Activated CD4-positive, alpha-beta T cell treated with anti-CD3 and anti-CD28 coated beads, Interleukin-2, amount 10 ng/mL, durations not matched to agents 7 days and 5 days (primary cell): ENCODE measurements around the gene KCNJ10. TPM values are rescaled to one million over a fixed set of nuclear protein-coding genes. Genes with fewer than 3 reads are reported as not detected.
"Not testable (repeated sequence)": the region's sequence is repeated elsewhere in the genome, so short reads cannot be mapped to it uniquely, and the experiment has no call there.

ENCODE experiments used
- CTCF ChIA-PET: fragments of 350-600 bp; sonication (Branson Sonifier 250); formaldehyde crosslinking; loops from one replicate; lab custom pipeline; 2021; ENCODE audit warnings: antibody characterized with exemption; lab: Charles Lee
- POLR2A ChIA-PET: fragments of 350-600 bp; sonication (Branson Sonifier 250); formaldehyde crosslinking; loops from one replicate; lab custom pipeline; 2021; ENCODE audit warnings: antibody characterized with exemption; lab: Charles Lee
- DNase-seq: peaks from one replicate; pipeline ENCODE4 v3.0.0-alpha.2; 2020
- H3K27ac Mint-ChIP-seq: one replicate; pipeline ENCODE4 v1.8.0; 2021; ENCODE audit warnings: mild to moderate bottlenecking, moderate library complexity, mixed read lengths
- H3K27me3 Mint-ChIP-seq: one replicate; pipeline ENCODE4 v1.8.0; 2021; ENCODE audit warnings: mixed read lengths
- H3K36me3 Mint-ChIP-seq: one replicate; pipeline ENCODE4 v1.8.0; 2021; ENCODE audit warnings: low read depth, mixed read lengths
- H3K4me1 Mint-ChIP-seq: one replicate; pipeline ENCODE4 v1.8.0; 2021; ENCODE audit warnings: mixed read lengths
- H3K4me3 Mint-ChIP-seq: one replicate; pipeline ENCODE4 v1.8.0; 2021; ENCODE audit warnings: mild to moderate bottlenecking, moderate library complexity, mixed read lengths
- H3K9me3 Mint-ChIP-seq: one replicate; pipeline ENCODE4 v1.8.0; 2021; ENCODE audit warnings: mixed read lengths
- total RNA-seq, 2 experiments: library from RNA; stranded (reverse); gene quantifications; one replicate each; pipeline ENCODE4 v1.2.3, GENCODE V29; 2021

KCNJ10 gene
- not detected for total RNA-seq

- POLR2A ChIA-PET: no interaction called here
Measured at GRCh38 chr1:160069460-160070231, at the start of gene KCNJ10. KCNJ10 (minus strand) TSS chr1:160070160; CDS start chr1:160042532, 27,628 bp downstream.

GRCh38 chr1:160118928-160119327, 49.0 kb upstream of the KCNJ10 start:
- no peaks in the 10 kb centered on the region for H3K36me3 Mint-ChIP-seq
- no peak overlapping the region for H3K4me3 Mint-ChIP-seq
- H3K27ac Mint-ChIP-seq: no peak overlapping the region
- no peak for DNase-seq
- no peaks in the 10 kb centered on the region for H3K4me1 Mint-ChIP-seq
- H3K27me3 Mint-ChIP-seq: peaks cover 5% of the 10 kb centered on the region
- ChIA-PET CTCF (interaction anchor here (1.0 to 1.1 kb wide), 2 partner anchors 101 to 258 kb away, joined by 3 read pairs; no protein-coding TSS in a partner anchor), POLR2A (no interaction called here)
- no peaks in the 10 kb centered on the region for H3K9me3 Mint-ChIP-seq

More at GRCh38 chr1:160069460-160070231, at the start of gene KCNJ10:
- no peak for DNase-seq
- CTCF ChIA-PET: interaction anchor here (1.0 to 5.2 kb wide), 5 partner anchors 9 to 131 kb away, joined by 3 to 29 read pairs (median 4); no protein-coding TSS in a partner anchor
- Mint-ChIP-seq H3K36me3 (no peaks in the 10 kb centered on the region), H3K9me3 (no peaks in the 10 kb centered on the region), H3K27ac (no peak within 1 kb of the TSS), H3K4me3 (peak within 1 kb of the TSS; percentile 75), H3K4me1 (peaks cover 18% of the 10 kb centered on the region), H3K27me3 (peaks cover 53% of the 10 kb centered on the region)

DNA sequence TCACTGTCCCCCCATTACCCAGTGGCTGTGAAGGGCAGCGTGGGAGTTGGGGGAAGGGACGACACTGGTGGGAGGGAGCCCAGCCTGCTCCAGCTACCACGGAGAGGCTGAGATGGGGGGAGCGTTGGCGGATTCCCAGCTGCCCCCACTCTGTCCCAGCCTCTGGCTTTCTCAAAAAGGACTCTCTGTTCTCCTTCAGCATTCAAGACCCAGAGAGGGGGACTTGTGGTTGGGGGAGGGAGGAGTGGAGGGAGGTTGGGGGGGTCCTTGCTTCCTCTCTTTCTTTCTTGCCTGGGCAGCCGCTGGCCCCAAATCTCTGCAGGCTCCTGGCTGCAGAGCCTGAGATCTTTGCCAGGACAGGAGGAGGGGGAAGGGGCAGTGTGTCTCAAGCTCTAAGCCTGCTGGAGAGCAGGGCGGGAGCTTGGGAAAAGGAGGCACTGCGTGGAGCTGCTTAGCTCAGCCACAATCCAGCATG, 47.8 kb upstream of the KCNJ10 start:
- ChIA-PET POLR2A (no interaction called here), CTCF (interaction anchor here (0.6 to 1.2 kb wide), 7 partner anchors 10 to 1174 kb away, joined by 3 to 4 read pairs (median 3); partner anchors contain the start of gene ATP1A4)
- peaks cover 5% of the 10 kb centered on the region for H3K27me3 Mint-ChIP-seq
- no peak for DNase-seq
- H3K27ac Mint-ChIP-seq: no peak overlapping the region
- H3K9me3 Mint-ChIP-seq: no peaks in the 10 kb centered on the region
- no peaks in the 10 kb centered on the region for H3K4me1 Mint-ChIP-seq
- no peak overlapping the region for H3K4me3 Mint-ChIP-seq
- H3K36me3 Mint-ChIP-seq: no peaks in the 10 kb centered on the region

DNA sequence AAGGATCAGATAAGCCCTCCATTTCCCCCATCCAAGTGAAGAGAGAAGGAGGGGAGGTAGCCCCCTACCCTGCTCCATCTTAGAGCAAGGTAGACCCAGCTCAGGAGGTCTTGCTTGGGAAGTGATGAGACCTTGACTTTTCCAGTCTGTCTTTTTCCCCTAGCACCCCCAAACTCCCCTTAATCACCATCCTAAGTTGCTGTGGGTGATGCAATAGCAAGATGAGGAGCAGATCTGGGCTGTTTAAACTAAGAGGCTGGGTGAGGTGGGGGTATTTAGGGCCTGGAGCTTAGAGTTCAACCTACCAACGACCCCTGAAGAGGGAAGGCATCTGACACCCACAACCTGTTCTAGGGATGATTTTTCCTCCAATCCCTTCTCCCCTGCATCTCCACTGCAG, 47.3 kb upstream of the KCNJ10 start:
- Mint-ChIP-seq H3K27ac (no peak overlapping the region), H3K4me3 (no peak overlapping the region), H3K36me3 (no peaks in the 10 kb centered on the region), H3K27me3 (peaks cover 5% of the 10 kb centered on the region), H3K9me3 (no peaks in the 10 kb centered on the region), H3K4me1 (no peaks in the 10 kb centered on the region)
- POLR2A ChIA-PET: no interaction called here
- no peak for DNase-seq
- CTCF ChIA-PET: interaction anchor here (0.7 to 1.2 kb wide), 5 partner anchors 10 to 35 kb away, joined by 3 read pairs; partner anchors contain the start of gene ATP1A4

DNA sequence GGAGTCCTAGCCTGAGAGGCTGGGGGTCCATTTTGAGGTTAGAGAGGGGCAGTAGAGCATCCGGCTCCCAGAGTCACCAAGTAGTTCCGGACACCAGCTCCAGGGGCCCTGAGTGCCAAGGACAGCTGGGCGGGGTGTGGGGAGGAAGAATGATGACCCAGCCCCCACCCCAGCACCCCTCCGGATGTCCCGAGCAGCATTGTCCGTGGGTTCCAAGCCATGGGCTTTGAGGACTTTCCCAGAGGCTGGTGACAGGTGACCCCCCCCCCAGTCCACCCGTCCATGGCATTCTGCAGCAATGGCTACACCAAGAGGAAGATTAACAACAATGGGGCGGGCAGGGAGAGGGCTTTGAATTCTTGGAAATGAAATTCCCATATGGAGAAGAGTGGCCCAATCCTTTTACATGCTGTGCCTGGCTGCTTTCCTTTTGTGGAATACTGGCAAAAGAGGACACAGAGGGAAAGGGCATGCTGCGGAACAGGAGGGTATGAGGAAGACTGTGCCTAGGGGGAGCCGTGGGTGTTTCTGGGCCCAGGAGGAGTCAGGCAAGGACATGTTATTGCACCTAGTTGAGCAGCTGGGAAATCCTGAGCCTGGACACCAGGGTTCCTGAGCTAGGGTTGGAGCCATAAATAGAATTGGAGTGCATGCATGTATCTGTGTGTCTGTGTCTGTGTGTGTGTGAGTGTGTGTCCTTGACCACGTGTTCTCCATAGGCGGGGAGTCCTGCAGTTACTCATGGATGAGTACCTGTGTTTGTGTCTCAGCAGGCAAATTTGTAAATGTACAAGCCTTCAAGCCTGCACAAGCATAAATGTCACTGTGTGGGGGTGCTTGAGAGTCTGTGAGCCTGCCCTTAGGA, 46.6 kb upstream of the KCNJ10 start:
- H3K9me3 Mint-ChIP-seq: no peaks in the 10 kb centered on the region
- ChIA-PET CTCF (interaction anchor here (1.1 to 1.2 kb wide), 4 partner anchors 15 to 36 kb away, joined by 3 read pairs; partner anchors contain the start of gene ATP1A4), POLR2A (no interaction called here)
- H3K4me3 Mint-ChIP-seq: no peak overlapping the region
- H3K36me3 Mint-ChIP-seq: no peaks in the 10 kb centered on the region
- H3K27me3 Mint-ChIP-seq: peaks cover 5% of the 10 kb centered on the region
- no peak overlapping the region for H3K27ac Mint-ChIP-seq
- H3K4me1 Mint-ChIP-seq: no peaks in the 10 kb centered on the region
- no peak for DNase-seq

- Mint-ChIP-seq H3K9me3 (no peaks in the 10 kb centered on the region), H3K27me3 (peaks cover 5% of the 10 kb centered on the region), H3K4me1 (no peaks in the 10 kb centered on the region), H3K4me3 (no peak within 1 kb of the TSS), H3K36me3 (no peaks in the 10 kb centered on the region), H3K27ac (no peak within 1 kb of the TSS)
- ChIA-PET CTCF (no interaction called here), POLR2A (no interaction called here)
- DNase-seq: no peak
Measured at GRCh38 chr1:160115545-160116282, 45.8 kb upstream of the KCNJ10 start, which contains the start of gene ATP1A2. ATP1A2 (plus strand) TSS chr1:160115759; CDS start chr1:160115862, 103 bp downstream.

DNA sequence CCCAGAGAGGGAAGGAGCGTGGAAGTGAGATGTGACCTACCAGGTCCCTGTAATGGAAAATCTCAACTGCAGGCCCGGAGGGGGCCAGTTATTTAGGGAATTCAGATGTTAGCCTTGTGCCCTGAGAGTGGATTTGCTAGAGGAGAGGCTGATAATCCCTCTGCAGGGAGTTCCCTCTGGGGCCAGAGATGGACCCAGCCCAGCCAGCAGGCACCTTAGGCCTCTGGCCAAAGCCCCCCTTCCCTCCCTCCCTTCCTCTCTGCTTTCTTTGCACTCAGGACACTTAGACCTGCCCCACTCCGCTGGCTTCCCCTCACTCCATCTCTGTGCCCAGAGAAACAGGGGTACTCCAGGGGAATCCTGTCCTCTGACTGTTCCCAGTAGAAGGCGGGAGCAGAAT, 44.1 kb upstream of the KCNJ10 start:
- ChIA-PET POLR2A (no interaction called here), CTCF (interaction anchor here (1.5 kb wide), 1 partner anchor 11 kb away, joined by 3 read pairs; no protein-coding TSS in a partner anchor)
- peaks cover under 1% of the 10 kb centered on the region for H3K4me1 Mint-ChIP-seq
- no peak overlapping the region for H3K4me3 Mint-ChIP-seq
- peaks cover 5% of the 10 kb centered on the region for H3K27me3 Mint-ChIP-seq
- DNase-seq: no peak
- no peaks in the 10 kb centered on the region for H3K9me3 Mint-ChIP-seq
- H3K36me3 Mint-ChIP-seq: no peaks in the 10 kb centered on the region
- no peak overlapping the region for H3K27ac Mint-ChIP-seq

DNA sequence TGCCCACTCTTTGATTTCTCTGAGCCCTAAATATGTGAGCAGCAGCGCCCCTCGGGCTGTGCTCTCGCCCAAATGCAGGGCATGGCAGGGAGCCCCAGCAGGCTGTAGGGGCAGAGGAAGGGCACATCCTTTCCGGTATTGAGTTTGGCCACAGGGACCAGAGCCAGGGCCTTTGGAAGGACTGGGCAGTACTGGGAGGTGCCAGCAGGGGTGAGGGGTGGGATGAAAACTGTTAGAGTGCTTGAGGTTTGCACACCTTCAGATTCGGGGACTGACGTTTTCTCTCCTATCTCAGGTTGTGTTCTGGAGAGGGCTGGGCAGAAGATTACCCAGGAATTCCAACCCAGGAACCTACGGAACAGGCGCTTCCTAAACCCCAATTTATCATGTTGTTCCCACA, 43.4 kb upstream of the KCNJ10 start:
- no peak for DNase-seq
- Mint-ChIP-seq H3K4me1 (peaks cover 4% of the 10 kb centered on the region), H3K27ac (no peak overlapping the region), H3K36me3 (no peaks in the 10 kb centered on the region), H3K9me3 (no peaks in the 10 kb centered on the region), H3K4me3 (no peak overlapping the region), H3K27me3 (peaks cover 5% of the 10 kb centered on the region)
- POLR2A ChIA-PET: no interaction called here
- CTCF ChIA-PET: no interaction called here

- Mint-ChIP-seq H3K4me3 (no peak overlapping the region), H3K27me3 (peaks cover 2% of the 10 kb centered on the region), H3K4me1 (peaks cover 4% of the 10 kb centered on the region), H3K27ac (no peak overlapping the region), H3K36me3 (no peaks in the 10 kb centered on the region), H3K9me3 (no peaks in the 10 kb centered on the region)
- DNase-seq: no peak
- POLR2A ChIA-PET: no interaction called here
- CTCF ChIA-PET: no interaction called here
Measured at GRCh38 chr1:160112357-160112756, 42.4 kb upstream of the KCNJ10 start.

GRCh38 chr1:160111462-160111861, 41.5 kb upstream of the KCNJ10 start:
- POLR2A ChIA-PET, DNase-seq, H3K27me3 Mint-ChIP-seq, H3K4me1 Mint-ChIP-seq, H3K9me3 Mint-ChIP-seq, H3K36me3 Mint-ChIP-seq, H3K4me3 Mint-ChIP-seq, H3K27ac Mint-ChIP-seq: not testable (repeated sequence)
- CTCF ChIA-PET: interaction anchor here (0.7 to 1.1 kb wide), 2 partner anchors 10 to 146 kb away, joined by 3 read pairs; no protein-coding TSS in a partner anchor

- H3K27ac Mint-ChIP-seq: no peak overlapping the region
- no peak for DNase-seq
- no peaks in the 10 kb centered on the region for H3K9me3 Mint-ChIP-seq
- no peaks in the 10 kb centered on the region for H3K36me3 Mint-ChIP-seq
- H3K4me1 Mint-ChIP-seq: peaks cover 4% of the 10 kb centered on the region
- CTCF ChIA-PET: interaction anchor here (0.5 to 1.8 kb wide), 4 partner anchors 13 to 979 kb away, joined by 3 to 5 read pairs (median 3); no protein-coding TSS in a partner anchor
- POLR2A ChIA-PET: no interaction called here
- no peak overlapping the region for H3K4me3 Mint-ChIP-seq
- H3K27me3 Mint-ChIP-seq: no peaks in the 10 kb centered on the region
Measured at GRCh38 chr1:160109686-160110085, 39.7 kb upstream of the KCNJ10 start.
